HG03520 (cell line): Measurements from ENCODE around the gene MVK.

ENCODE experiments used
- ATAC-seq: cut with Tn5 transposase; IDR thresholded peaks from one replicate; pipeline ENCODE4 v1.9.1; 2021; ENCODE audit warnings: mild to moderate bottlenecking, moderate library complexity; ENCODE audit not compliant: unreplicated experiment

The MVK gene

DNA sequence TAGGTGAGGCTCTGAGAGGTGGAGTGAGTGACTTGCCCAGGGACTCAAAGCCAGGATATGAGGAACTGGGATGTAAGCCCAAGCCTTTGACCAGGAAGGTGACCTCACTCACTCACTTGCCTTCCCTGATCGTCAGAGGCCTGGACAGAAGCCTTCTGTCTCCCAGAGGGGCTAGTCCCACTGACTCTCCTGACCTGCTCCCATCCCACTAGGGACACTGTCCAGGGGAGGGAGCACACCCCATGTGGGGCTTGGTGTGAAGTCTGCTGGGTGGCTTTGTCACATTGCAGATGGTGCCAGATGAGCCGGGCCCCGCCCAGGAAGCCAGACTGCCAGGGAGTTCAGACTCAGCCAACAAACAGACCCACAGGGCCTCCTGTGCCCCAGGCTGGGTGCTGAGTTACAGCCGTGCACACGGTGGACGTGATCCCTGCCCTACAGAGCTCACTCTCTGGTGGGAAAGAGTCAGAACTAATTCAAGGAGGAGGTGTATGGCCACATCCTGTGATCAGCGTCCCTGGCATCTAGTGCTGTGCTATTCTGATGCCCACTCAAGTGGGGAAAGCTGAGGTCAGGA is 28.6 kb upstream of the MVK start:
- no peak for ATAC-seq

GRCh38 chr12:109545826-109546225 is 27.8 kb upstream of the MVK start:
- no peak for ATAC-seq

- ATAC-seq = no peak
Observed at GRCh38 chr12:109547286-109547685, 26.3 kb upstream of the MVK start.

- ATAC-seq = no peak
Observed at GRCh38 chr12:109548258-109548657, 25.3 kb upstream of the MVK start.

DNA sequence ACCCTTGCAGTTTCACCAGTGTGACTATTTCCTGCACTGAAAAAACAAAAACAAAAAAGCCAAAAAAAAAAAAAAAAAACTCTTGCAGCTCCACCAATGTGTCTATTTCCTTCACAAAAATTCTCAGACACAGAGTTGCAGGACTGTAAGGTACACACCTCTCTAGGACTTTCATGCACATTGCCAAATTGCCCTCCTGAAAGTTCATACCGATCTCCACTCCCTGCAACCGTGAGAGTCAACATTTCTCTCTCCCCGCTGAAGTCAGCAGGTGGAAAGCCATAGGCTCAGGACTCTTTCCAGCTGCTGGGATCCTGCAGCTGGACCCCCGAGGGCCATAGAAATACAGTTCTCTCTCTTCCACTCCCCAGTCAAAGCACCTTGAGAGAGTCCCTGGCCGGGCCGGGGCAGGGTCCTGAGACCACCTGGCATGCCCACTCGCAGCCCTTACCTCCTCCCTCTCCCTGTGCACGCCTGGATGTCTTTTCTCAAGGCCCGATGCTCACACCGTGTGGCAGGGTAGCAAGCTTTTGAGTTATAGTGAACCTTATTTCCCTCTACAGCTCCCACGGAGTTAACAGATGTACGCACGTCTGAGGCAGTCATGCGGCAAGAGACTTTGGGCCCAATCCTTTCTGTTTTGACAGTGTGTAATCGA is 23.9 kb upstream of the MVK start:
- no peak for ATAC-seq

- ATAC-seq = no peak
Observed at GRCh38 chr12:109550281-109550680, 23.3 kb upstream of the MVK start.

DNA sequence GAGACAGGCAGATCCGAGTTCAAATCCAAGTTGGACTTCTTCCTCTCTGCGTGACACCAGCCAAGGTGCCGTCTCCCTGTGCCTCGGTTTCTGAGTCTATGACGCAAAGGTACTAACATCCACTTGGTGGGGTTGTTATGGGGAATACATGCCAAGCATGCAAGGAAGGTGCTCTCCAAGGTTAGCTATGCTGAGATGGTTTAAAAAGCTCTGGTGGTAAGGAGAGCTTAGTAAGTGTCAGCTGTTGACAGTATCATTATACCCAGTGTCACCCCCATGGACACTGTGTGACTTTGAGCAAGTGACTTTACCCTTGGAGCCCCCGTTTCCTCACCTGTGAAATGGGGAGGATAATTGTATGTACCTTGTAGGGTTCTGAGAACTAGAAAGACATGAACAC is 22.5 kb upstream of the MVK start:
- no peak for ATAC-seq

DNA sequence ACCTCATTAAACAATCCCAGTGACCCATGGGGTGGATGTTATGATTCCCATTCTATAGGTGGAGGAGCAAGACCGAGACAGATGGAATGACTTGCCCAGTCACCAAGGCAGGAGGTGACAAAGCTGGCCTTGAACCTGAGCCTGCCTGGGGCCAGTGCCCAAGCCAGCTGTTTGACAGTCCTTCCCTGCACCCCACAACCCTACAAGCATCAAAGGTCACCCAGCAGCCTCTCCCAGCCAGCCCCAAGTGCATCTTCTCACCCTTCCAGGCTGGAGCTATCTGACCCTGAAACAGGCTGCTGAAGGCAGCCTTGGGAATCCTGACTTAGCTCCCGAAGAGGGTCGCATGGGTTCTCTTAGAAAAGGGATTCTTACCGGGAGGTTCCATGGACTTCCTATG is 20.6 kb upstream of the MVK start:
- ATAC-seq = no peak

DNA sequence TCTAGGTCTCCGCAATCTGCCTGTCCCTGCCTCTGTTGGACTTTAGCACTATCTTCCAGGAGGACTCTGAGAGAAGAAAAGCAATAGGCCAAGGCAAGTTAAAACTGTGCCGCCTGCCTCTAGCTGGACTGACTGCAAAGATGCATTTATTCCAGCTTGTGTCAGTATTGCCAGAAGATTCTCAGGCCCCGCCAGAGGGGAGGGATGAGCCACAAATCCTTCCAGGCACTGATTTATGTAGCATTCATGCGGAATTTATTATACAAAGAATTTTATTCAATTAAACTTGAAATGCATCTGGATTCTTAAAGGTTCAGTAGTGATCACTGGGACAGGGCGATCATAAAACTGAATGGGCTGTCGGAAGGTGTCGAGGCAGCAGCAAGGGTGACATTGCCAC is 20.1 kb upstream of the MVK start:
- ATAC-seq = no peak

GRCh38 chr12:109553906-109554500 is 19.6 kb upstream of the MVK start:
- no peak for ATAC-seq

DNA sequence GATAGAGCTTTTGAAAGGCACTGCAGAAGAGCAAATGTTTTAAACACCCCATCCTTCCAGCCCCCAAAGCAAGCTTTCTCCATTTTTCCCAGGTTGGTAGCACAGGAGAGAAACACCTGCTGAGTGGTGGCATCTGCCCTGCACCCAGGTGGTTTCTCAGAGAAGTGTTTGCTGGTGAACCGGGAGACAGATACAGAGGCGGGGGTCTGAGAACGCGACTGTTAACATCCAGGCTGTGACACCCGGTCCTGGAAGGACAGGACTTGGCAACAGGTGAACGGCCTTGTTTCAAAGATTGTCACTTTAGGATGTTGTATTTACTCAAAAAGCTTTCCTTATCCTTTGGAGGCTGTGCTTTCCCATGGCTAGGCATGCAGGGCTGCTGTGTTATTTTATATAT is 18.8 kb upstream of the MVK start:
- ATAC-seq = no peak

DNA sequence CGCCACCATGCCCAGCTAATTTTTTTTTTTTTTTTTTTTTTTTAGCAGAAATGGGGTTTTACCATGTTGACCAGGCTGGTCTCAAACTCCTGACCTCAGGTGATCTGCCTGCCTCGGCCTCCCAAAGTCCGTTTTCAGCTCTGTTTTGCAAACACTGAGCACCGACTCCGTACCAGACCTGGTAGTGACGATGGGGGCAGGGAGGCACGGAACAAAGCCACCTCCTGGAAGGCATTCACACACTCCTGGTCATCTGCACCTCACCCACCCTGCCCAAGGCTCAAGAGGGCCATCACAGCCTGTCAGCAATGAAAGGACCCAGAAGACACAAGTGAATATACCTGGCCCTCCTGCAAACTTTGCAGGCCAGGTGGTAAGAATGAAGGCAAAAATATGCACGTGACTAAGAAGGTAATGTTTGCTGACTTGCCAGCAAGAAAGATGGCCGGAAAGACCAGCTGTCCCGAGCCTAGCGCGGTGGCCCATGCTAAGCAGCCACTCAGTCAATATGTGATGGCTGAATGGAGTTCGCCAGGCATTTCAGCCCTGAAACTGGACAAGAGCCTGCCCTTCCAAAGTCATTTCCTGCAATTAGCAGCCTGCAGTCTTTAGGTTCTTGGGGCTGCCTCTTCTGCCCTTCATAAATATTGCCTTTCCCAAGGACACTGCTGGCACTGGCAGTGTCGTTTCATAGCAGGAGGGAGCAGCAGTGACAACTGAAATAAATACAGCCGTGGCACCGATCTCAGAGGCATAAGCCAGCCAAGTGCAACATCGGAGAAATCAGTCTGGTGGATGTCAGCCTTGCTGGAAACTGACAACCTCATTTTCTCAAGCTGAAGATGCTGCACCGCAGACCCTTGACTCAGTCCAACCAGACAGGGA is 17.9 kb upstream of the MVK start:
- no peak for ATAC-seq

DNA sequence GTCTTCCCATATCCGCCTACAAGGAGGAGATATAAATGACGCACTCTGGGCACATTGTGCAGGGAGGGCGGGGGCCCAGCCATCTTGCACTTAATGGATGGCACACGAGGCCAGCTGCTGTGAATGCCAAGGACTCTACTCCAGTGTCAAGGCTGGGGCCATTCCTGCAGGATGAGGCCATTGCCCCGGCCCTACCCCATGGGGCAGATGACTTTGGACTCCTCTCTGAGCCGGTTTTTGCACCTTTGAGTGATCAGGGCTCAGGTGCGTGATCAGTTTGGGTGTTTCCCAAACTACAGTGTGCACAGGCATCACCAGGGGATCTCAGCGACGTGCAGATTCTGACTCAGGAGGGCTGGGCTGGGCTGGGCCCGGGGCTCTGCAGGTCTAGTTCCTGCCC is 16.4 kb upstream of the MVK start:
- no peak for ATAC-seq

DNA sequence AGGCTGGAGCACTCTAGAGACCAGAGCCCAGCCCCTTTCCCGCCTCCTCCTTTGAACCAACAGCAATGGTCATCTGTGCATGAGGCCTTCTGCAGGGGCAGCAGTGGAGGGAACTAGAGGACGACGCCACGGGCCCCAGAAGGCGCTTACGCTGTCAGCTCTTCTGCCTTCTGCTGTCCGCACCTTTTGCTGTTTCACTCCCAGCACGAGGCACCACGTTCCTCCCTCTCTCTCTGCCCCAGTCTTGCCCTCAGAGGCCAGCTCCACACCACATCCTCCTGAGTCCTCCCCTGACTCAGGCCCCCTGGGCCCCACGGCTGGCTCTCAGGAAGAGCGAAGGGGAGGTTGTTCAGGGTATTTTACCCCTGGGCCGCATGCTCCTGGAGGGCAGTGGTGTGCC is 15.8 kb upstream of the MVK start:
- no peak for ATAC-seq

GRCh38 chr12:109558374-109559199 is 15.0 kb upstream of the MVK start:
- ATAC-seq = no peak

GRCh38 chr12:109559200-109559505 is 14.4 kb upstream of the MVK start:
- ATAC-seq = no peak

DNA sequence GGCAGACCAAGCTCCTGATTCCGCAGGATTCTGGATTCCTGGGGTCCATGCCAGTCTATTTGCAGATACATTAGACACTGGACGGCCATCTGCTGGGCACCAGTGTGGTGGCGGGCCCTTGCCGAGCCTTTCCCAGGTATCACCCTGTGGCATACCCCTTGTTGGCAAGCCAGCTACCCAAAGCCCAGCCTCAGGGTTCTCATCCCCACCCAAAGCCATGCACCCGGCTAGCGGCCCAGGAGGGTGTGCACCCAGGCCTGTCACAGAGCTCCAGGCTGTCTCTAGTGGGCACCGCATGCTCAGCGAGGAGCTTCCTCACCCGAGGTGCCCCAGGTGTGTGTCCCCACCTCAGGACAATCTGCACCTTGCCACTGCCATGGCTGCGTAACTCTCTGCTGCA is 14.0 kb upstream of the MVK start:
- ATAC-seq = no peak

GRCh38 chr12:109560867-109561710 is 12.5 kb upstream of the MVK start:
- ATAC-seq = no peak

- ATAC-seq = no peak
Observed at GRCh38 chr12:109561711-109562030, 11.9 kb upstream of the MVK start.

DNA sequence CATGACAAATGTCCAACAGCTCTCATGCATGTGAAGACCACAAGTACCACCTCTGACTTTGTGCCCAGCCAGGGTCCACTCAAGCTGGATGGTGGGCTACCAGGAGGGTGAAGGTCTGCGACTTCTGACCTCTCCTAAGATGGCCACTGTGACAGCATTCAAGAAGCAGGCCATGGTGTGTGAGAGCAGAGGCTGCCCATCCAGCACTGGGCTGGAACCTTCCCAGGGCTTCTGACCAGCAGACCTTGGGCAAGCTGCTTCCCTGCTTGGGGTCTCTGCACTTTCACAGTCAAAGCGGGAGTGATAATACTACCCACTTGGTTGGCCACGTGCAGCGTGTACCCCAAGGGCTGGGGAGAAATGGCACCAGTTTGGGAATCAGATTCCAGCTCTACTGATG is 10.7 kb upstream of the MVK start:
- ATAC-seq = no peak
